Sigmoid colon (tissue), 4 donors: ENCODE data around the gene PLOD2.

ENCODE experiments used
- EP300 ChIP-seq, 4 donors: sonication (generic); formaldehyde crosslinking; IDR thresholded peaks; one replicate each; pipeline ENCODE4 v1.6.1; 2017; ENCODE audit warnings: antibody characterized with exemption in 4 of 4
- POLR2AphosphoS5 ChIP-seq, 4 donors: sonication (generic); formaldehyde crosslinking; IDR thresholded peaks; one replicate each; pipeline ENCODE4 v1.6.1; 2017; ENCODE audit warnings: antibody characterized with exemption in 4 of 4
- TF ChIP-seq, protein P1 (sequence below), 4 experiments: fragments of 450-650 bp in 3 of 4; fragments of 200-600 bp in 1 of 4; IDR thresholded peaks; one replicate each; pipeline ENCODE4 v1.5.1; 2016 to 2019; ENCODE audit warnings: antibody characterized with exemption in 4 of 4, mild to moderate bottlenecking in 3 of 4, moderate library complexity in 2 of 4

DNA sequence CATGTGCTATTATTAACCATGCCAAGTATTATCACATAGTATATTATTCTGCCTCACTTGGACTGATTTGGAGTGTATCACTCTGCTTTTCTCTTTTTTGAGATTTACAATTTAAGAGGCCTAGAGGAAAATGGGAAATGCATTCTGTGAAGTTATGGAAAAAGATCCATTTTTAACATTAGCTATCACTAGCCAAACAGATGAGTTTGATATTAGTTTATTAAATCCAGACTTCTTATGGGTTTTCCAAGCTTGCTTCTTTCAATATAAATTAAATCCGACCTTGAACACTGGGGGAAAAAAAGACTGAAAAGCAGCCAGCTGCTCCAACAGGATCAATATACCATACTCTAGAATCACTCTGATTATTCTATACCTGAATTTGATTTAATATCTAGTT lies 30.1 kb upstream of the PLOD2 start:
- TF ChIP-seq, protein P1, sequence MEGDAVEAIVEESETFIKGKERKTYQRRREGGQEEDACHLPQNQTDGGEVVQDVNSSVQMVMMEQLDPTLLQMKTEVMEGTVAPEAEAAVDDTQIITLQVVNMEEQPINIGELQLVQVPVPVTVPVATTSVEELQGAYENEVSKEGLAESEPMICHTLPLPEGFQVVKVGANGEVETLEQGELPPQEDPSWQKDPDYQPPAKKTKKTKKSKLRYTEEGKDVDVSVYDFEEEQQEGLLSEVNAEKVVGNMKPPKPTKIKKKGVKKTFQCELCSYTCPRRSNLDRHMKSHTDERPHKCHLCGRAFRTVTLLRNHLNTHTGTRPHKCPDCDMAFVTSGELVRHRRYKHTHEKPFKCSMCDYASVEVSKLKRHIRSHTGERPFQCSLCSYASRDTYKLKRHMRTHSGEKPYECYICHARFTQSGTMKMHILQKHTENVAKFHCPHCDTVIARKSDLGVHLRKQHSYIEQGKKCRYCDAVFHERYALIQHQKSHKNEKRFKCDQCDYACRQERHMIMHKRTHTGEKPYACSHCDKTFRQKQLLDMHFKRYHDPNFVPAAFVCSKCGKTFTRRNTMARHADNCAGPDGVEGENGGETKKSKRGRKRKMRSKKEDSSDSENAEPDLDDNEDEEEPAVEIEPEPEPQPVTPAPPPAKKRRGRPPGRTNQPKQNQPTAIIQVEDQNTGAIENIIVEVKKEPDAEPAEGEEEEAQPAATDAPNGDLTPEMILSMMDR (IDR thresholded peaks at IDR 0.05) = no peak
- TF ChIP-seq POLR2AphosphoS5 (IDR thresholded peaks at IDR 0.05) (no peak), EP300 (IDR thresholded peaks at IDR 0.05) (no peak)
